Peyer's patch (tissue), 4 donors: ENCODE data around the gene TNIK. TPM values are rescaled to one million over a fixed set of nuclear protein-coding genes. Genes with fewer than 3 reads are reported as not detected.
A peak's percentile ranks its signal among the peaks of the same experiment; 100 is the strongest.

ENCODE experiments used
- DNase-seq, 3 donors: peaks; one replicate each; pipeline ENCODE4 v3.0.0-alpha.2; 2017 to 2019
- H3K27ac ChIP-seq, 4 donors: fragments of 200-600 bp; sonication (generic); one replicate each; pipeline ENCODE4 v1.5.1; 2016 to 2019
- H3K27me3 ChIP-seq, 2 donors: fragments of 200-600 bp; sonication (generic); one replicate each; pipeline ENCODE4 v1.5.1; 2019
- H3K36me3 ChIP-seq, 3 donors: fragments of 200-600 bp; sonication (generic); one replicate each; pipeline ENCODE4 v1.5.1; 2016 to 2019
- H3K4me1 ChIP-seq, 4 donors: fragments of 200-600 bp; sonication (generic); one replicate each; pipeline ENCODE4 v1.5.1; 2016 to 2019
- H3K4me3 ChIP-seq, 4 donors: fragments of 200-600 bp; sonication (generic); 1 replicate in 3 of 4; 2 replicates in 1 of 4; pipeline ENCODE4 v1.5.1; 2016 to 2019; ENCODE audit warnings: mild to moderate bottlenecking in 1 of 4
- H3K9me3 ChIP-seq, 4 donors: fragments of 200-600 bp; sonication (generic); one replicate each; pipeline ENCODE4 v1.5.1; 2016 to 2019; ENCODE audit warnings: mild to moderate bottlenecking in 1 of 4
- POLR2A ChIP-seq, 2 donors: fragments of 450-650 bp; IDR thresholded peaks; one replicate each; pipeline ENCODE4 v1.5.1; 2017; ENCODE audit warnings: antibody characterized with exemption in 2 of 2, mild to moderate bottlenecking in 2 of 2, moderate library complexity in 2 of 2
- total RNA-seq, 4 donors: library from RNA; depleted of rRNA; stranded (reverse); fragments of >200 nt; gene quantifications; one replicate each; pipeline ENCODE4 v1.1.0, GENCODE V29; 2016
- TF ChIP-seq, protein P1 (sequence below), 6 experiments: fragments of 450-650 bp in 4 of 6; fragments of 200-600 bp in 2 of 6; sonication (generic) in 1 of 6; IDR thresholded peaks; one replicate each; pipeline ENCODE4 v1.5.1; 2017 to 2019; ENCODE audit warnings: antibody characterized with exemption in 6 of 6, mild to moderate bottlenecking in 3 of 6, moderate library complexity in 1 of 6

TNIK gene
- total RNA-seq, 4 donors from 2014 or later, result 37.1 to 84.8 (median 74.4) TPM

GRCh38 chr3:171172070-171172469 is 288.1 kb downstream of the TNIK start:
- peak overlapping the region in 1 of 4 donors; percentile 59 for H3K27ac ChIP-seq
- H3K36me3 ChIP-seq, result no peaks in the 10 kb centered on the region
- H3K9me3 ChIP-seq, result no peaks in the 10 kb centered on the region
- no peak for TF ChIP-seq POLR2A (IDR thresholded peaks at IDR 0.05)
- TF ChIP-seq, protein P1, sequence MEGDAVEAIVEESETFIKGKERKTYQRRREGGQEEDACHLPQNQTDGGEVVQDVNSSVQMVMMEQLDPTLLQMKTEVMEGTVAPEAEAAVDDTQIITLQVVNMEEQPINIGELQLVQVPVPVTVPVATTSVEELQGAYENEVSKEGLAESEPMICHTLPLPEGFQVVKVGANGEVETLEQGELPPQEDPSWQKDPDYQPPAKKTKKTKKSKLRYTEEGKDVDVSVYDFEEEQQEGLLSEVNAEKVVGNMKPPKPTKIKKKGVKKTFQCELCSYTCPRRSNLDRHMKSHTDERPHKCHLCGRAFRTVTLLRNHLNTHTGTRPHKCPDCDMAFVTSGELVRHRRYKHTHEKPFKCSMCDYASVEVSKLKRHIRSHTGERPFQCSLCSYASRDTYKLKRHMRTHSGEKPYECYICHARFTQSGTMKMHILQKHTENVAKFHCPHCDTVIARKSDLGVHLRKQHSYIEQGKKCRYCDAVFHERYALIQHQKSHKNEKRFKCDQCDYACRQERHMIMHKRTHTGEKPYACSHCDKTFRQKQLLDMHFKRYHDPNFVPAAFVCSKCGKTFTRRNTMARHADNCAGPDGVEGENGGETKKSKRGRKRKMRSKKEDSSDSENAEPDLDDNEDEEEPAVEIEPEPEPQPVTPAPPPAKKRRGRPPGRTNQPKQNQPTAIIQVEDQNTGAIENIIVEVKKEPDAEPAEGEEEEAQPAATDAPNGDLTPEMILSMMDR (IDR thresholded peaks at IDR 0.05), result peak in 4 of 6 experiments; percentile 11 to 17 (median 15)
- peaks cover 0 to 52% (median 8%) of the 10 kb centered on the region in 4 donors for H3K4me1 ChIP-seq
- no peak for DNase-seq
- H3K27me3 ChIP-seq, result no peaks in the 10 kb centered on the region
- H3K4me3 ChIP-seq, result no peak overlapping the region

DNA sequence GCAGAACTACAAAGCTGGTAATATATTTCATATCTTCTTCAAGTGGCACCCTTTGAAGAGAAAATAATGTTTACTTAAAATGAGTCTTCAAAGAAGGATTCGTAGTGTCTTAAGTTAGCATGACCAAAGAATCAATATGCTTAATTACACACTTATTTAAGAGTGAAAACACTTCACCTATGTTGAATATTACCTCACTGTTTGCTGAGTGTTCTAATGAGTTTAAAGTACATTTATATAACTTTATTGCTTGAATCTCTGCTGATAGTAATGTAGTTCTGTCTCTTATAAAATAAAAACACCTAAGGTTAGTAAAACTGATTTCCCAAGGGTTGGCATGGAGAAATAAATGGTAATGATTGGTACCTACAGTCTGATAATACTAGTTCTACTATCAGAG is 290.3 kb downstream of the TNIK start:
- H3K4me1 ChIP-seq, result peaks cover 0 to 40% (median 1%) of the 10 kb centered on the region in 4 donors
- DNase-seq, result no peak

DNA sequence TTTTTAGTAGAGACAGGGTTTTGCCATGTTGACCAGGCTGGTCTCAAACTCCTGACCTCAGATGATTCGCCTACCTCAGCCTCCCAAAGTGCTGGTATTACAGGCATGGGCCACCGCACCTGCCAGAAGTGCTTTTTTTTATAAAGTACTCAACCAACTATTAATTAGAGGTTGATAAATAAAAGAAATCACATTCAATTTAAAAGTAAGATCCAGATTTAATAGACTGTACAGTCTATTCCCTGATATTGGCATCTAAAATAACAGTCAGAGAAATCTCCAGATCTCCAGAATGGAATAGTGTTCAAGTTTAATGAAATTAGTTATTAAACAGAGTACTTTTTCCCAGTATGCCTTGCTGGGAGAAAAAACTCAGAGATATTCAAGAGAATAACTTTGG is 290.8 kb downstream of the TNIK start:
- no peak overlapping the region for H3K4me3 ChIP-seq
- DNase-seq, result no peak
- H3K4me1 ChIP-seq, result peaks cover 0 to 38% (median 1%) of the 10 kb centered on the region in 4 donors
- peaks cover 0 to 7% (median 0%) of the 10 kb centered on the region in 3 donors for H3K36me3 ChIP-seq
- no peaks in the 10 kb centered on the region for H3K9me3 ChIP-seq
- peak overlapping the region in 3 of 4 donors; percentile 32 to 68 (median 60) for H3K27ac ChIP-seq
- TF ChIP-seq, protein P1 (IDR thresholded peaks at IDR 0.05), result no peak
- TF ChIP-seq POLR2A (IDR thresholded peaks at IDR 0.05), result no peak
- no peaks in the 10 kb centered on the region for H3K27me3 ChIP-seq

More for the DNA sequence above, 290.3 kb downstream of the TNIK start:
- peaks cover 0 to 3% (median 0%) of the 10 kb centered on the region in 3 donors for H3K36me3 ChIP-seq
- TF ChIP-seq, protein P1 (IDR thresholded peaks at IDR 0.05), result no peak
- TF ChIP-seq POLR2A (IDR thresholded peaks at IDR 0.05), result no peak
- no peak overlapping the region for H3K4me3 ChIP-seq
- peak overlapping the region in 2 of 4 donors; percentile 60 to 68 for H3K27ac ChIP-seq
- no peaks in the 10 kb centered on the region for H3K9me3 ChIP-seq
- no peaks in the 10 kb centered on the region for H3K27me3 ChIP-seq

GRCh38 chr3:171168551-171168950 is 291.7 kb downstream of the TNIK start:
- no peaks in the 10 kb centered on the region for H3K9me3 ChIP-seq
- no peak for TF ChIP-seq POLR2A (IDR thresholded peaks at IDR 0.05)
- TF ChIP-seq, protein P1 (IDR thresholded peaks at IDR 0.05), result no peak
- H3K4me1 ChIP-seq, result peaks cover 0 to 29% (median 1%) of the 10 kb centered on the region in 4 donors
- no peaks in the 10 kb centered on the region for H3K27me3 ChIP-seq
- peaks cover 0 to 10% (median 0%) of the 10 kb centered on the region in 3 donors for H3K36me3 ChIP-seq
- H3K4me3 ChIP-seq, result no peak overlapping the region
- no peak for DNase-seq
- peak overlapping the region in 2 of 4 donors; percentile 60 to 64 for H3K27ac ChIP-seq

GRCh38 chr3:171168086-171168485 is 292.1 kb downstream of the TNIK start:
- Histone ChIP-seq H3K4me3 (no peak overlapping the region), H3K9me3 (no peaks in the 10 kb centered on the region), H3K4me1 (peaks cover 0 to 26% (median 1%) of the 10 kb centered on the region in 4 donors), H3K27ac (peak overlapping the region in 2 of 4 donors; percentile 60 to 64), H3K36me3 (peaks cover 0 to 10% (median 0%) of the 10 kb centered on the region in 3 donors), H3K27me3 (no peaks in the 10 kb centered on the region)
- DNase-seq, result peak in 1 of 3 donors; percentile 75
- TF ChIP-seq, protein P1 (IDR thresholded peaks at IDR 0.05), result peak in 4 of 6 experiments; percentile 13 to 84 (median 72)
- no peak for TF ChIP-seq POLR2A (IDR thresholded peaks at IDR 0.05)
